Measurements from ENCODE around the gene SLF2. TPM values are rescaled to one million over a fixed set of nuclear protein-coding genes. Genes with fewer than 3 reads are reported as not detected.

The SLF2 gene
- total RNA-seq, 2 donors from 2014 or later = 18.5 to 20.3 TPM

GRCh38 chr10:100928039-100928438 lies 15.3 kb downstream of the SLF2 start:
- intact Hi-C loops (cut with DNase I, micrococcal nuclease) = no loop called here
- no peak for DNase-seq
- no peak for ATAC-seq

DNA sequence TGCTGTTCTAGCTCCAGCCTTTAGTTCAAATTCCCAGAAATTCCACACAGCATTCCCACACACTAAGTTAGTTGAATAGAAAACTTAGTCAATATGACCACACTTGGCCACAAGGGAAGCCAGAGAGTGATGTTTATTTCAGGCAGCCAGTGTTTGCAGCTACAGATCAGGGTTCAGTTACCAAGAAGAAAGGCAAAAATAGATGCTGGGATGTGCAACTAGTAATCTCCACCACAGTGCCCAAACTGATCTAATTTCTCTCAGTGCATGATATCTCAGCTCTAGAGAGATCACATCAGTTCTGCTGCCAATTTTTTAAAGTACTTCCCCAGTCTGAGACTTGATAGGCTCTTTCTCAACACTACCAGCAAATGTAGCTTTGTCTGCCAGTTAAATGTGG lies 17.6 kb downstream of the SLF2 start:
- intact Hi-C loops (cut with DNase I, micrococcal nuclease) = no loop called here
- DNase-seq = no peak
- ATAC-seq = no peak

- DNase-seq (no peak), ATAC-seq (no peak)
- intact Hi-C loops (cut with DNase I, micrococcal nuclease) = no loop called here
Observed at GRCh38 chr10:100934084-100934659, 21.4 kb downstream of the SLF2 start.

DNA sequence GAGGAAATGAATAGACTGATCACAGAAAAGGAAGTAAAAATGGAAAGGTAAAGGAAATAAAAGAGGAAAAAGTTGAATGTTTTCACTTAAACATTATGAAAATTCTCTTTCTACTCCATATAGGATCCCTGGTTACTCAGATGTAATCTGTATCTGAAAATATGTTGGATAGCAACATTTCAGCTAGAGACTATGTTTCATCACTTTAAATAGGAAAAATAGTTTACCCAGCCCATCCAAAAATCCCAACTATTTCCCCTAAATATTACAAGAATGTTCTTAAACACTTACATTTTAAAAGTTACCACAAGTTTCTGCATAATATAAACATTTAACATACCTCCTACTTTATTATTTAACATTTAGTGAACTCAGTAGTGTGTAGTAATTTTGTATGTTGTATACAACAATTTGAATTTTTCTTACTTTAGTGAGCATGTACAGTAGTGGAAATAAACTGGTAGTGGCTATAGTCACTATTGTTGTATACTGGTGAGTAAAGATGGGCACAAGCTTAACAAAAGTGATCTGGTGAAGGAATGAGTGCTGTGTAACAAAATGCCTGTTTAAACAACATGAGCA lies 27.1 kb downstream of the SLF2 start:
- no peak for DNase-seq
- ATAC-seq = no peak
- intact Hi-C loops (cut with DNase I, micrococcal nuclease) = no loop called here

- intact Hi-C loops (cut with DNase I, micrococcal nuclease) = no loop called here
- ATAC-seq = no peak
- DNase-seq = no peak
Observed at GRCh38 chr10:100942229-100942628, 29.5 kb downstream of the SLF2 start.

DNA sequence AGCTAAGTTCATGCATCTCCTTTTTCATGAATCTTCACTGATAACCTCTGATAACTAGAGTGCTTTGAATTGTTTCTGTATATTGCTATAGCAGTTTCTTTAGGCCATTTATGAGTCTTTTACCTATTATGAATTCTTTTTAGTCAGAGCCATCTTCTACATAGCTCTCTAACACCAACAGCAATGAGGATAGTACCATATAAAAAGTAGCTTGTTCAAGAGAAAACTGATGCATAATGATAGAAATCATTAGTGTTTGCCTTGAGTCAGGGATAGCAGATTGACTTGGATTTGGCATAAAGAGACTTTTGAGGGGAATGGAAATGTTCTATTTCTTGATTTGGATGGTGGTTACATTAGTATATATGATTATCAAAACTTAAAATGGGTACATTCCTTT lies 30.7 kb downstream of the SLF2 start:
- no peak for ATAC-seq
- intact Hi-C loops (cut with DNase I, micrococcal nuclease) = no loop called here
- DNase-seq = no peak

GRCh38 chr10:100945754-100946153 lies 33.0 kb downstream of the SLF2 start:
- ATAC-seq (no peak), DNase-seq (no peak)
- intact Hi-C loops (cut with DNase I, micrococcal nuclease) = no loop called here

- intact Hi-C loops (cut with DNase I, micrococcal nuclease) = no loop called here
- ATAC-seq (no peak), DNase-seq (no peak)
Observed at GRCh38 chr10:100948916-100949315, 36.2 kb downstream of the SLF2 start.

DNA sequence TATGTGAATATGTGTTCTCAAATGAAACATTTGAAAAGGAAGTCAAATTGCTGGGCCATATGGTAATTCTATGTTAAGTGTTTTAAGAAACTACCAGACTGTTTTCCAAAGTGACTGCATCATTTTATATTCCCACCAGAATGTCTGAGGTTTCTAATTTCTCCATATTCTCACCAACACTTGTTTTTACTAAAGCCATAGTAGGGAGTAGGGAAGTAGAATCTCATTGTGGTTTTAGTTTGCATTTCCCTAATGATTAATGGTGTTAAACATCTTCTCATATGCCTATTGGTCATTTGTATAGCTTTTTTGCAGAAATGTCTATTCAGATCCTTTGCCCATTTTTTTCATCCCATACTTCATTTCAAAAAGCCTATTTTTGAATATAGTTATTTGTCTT lies 47.5 kb downstream of the SLF2 start:
- no peak for DNase-seq
- ATAC-seq = no peak
- intact Hi-C loops (cut with DNase I, micrococcal nuclease) = no loop called here

- ATAC-seq (no peak), DNase-seq (no peak)
- intact Hi-C loops (cut with DNase I, micrococcal nuclease) = no loop called here
Observed at GRCh38 chr10:100962351-100963080, 49.8 kb downstream of the SLF2 start.

GRCh38 chr10:100963826-100964225 lies 51.1 kb downstream of the SLF2 start:
- no peak for ATAC-seq
- intact Hi-C loops (cut with DNase I, micrococcal nuclease) = no loop called here

DNA sequence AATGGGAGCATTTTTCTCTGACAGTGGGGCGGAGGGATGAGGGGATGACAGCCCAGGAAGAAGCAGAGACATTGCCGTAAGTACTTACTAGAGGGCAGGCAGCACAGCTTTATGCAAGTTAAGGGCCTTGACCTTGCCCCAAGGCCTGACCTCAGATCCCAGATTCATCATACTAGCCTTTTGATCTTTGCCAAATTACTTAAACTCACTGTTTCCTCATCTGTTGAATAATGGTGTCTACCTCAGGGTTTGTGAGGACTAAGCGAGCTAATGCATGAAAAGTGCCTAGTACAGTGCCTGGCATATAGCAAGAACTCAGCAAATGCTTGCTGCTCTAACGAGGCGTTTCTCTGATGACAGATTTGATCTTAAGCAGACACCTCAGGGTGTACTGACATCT lies 53.1 kb downstream of the SLF2 start:
- intact Hi-C loops (cut with DNase I, micrococcal nuclease) = no loop called here
- no peak for DNase-seq
- ATAC-seq = no peak

More at GRCh38 chr10:100963826-100964225, 51.1 kb downstream of the SLF2 start:
- no peak for DNase-seq

- DNase-seq = no peak
- no peak for ATAC-seq
- intact Hi-C loops (cut with DNase I, micrococcal nuclease) = no loop called here
Observed at GRCh38 chr10:100966887-100967286, 54.1 kb downstream of the SLF2 start.

- ATAC-seq (no peak), DNase-seq (no peak)
- intact Hi-C loops (cut with DNase I, micrococcal nuclease) = no loop called here
Observed at GRCh38 chr10:100967332-100967731, 54.6 kb downstream of the SLF2 start.

- ATAC-seq (peak; percentile 3), DNase-seq (no peak)
- intact Hi-C loops (cut with DNase I, micrococcal nuclease) = no loop called here
Observed at GRCh38 chr10:100968062-100968736, 55.4 kb downstream of the SLF2 start.

DNA sequence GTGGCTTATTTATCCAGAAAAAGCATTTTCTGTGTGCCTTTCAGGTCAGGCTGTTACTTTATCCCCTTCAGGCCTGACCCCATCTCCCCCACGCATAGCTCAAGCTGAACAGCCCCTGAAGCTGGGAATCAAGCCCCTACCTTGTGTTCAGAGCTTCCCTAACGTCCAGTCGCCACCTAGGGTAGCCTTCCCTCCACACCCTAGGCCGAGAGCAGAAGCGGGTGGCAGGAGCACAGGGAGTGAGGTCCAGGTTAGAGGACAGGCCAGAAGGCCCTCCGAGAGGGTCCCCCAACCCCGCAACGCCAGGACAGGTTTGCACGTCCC lies 56.1 kb downstream of the SLF2 start:
- intact Hi-C loops (cut with DNase I, micrococcal nuclease) = no loop called here
- no peak for DNase-seq
- ATAC-seq = peak; percentile 20

- intact Hi-C loops (cut with DNase I, micrococcal nuclease) = no loop called here
- ATAC-seq (peak; percentile 52), DNase-seq (peak; percentile 62 to 76)
Observed at GRCh38 chr10:100969187-100970075, 56.7 kb downstream of the SLF2 start, which contains the start of gene SEMA4G. Gene SEMA4G (plus strand): TSS chr10:100969504. CDS start chr10:100972913, 3,409 bp downstream.

DNA sequence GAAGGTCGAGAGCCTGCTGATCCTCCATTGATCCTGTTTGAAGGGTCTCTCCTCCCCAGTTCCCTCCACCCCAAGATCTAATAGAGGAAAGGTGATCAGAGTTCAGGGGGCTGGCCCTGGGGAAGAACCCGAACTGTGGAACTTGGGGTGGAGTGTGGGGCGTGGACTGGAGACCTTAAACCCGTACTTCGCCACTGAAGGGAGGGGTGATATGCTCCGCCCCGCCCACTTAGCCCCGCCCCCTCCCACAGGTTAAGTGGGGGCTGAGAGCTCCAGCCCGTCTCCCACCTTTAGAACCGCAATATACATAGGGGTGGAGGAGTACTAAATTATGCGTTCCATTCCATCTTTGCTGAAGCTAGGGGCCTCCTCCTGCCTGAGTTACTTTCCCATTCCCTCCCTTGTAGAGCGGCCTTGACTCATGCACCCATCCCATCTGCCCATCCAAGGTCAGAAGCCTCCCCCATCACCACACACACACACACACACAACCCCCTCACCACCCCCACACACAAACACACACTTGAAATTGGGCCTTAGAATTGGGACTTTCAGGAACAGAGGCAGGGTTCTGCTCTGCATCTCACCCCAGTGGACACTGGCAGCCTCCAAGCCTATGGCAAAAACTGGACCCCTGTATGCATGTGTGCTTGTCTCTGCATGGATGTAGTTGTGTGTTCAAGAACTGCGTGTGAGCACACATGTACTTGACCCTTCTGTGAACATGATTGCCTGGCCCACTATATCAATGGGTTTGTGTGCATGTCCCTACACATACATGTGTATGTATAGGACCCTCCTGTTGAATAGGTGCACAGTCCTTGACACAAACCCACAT lies 57.5 kb downstream of the SLF2 start:
- DNase-seq = peak; percentile 90 to 92
- peak; percentile 69 for ATAC-seq
- intact Hi-C loops (cut with DNase I, micrococcal nuclease) = no loop called here

Data from left colon (tissue), 2 donors.